IMR-90 (cell line): Measurements from ENCODE around the gene TGFBR2. TPM values are rescaled to one million over a fixed set of nuclear protein-coding genes. Genes with fewer than 3 reads are reported as not detected.
A peak's percentile ranks its signal among the peaks of the same experiment; 100 is the strongest.

Experiments
- ATAC-seq: fragments of 200-7000 bp; cut with Tn5 transposase; 2 replicates; pipeline ENCODE4 v1.9.1; 2020; ENCODE audit warnings: low read depth, mild to moderate bottlenecking, moderate library complexity
- BruUV-seq: library from RNA; stranded (reverse); fragments of 400-500 nt; replicated peaks from 2 replicates; lab custom pipeline; 2021; lab: Mats Ljungman, UMichigan
- CTCF ChIA-PET: fragments of 300-600 bp; formaldehyde crosslinking; extraction: SDS; loops from one replicate; lab custom pipeline; 2021; ENCODE audit warnings: antibody characterized with exemption; lab: Yijun Ruan, JAX
- POLR2A ChIA-PET: fragments of 300-600 bp; sonication (Branson Sonifier 250); formaldehyde crosslinking; loops from one replicate; lab custom pipeline; 2022; ENCODE audit warnings: antibody characterized with exemption; ENCODE audit not compliant: unreplicated experiment; lab: Charles Lee
- DNase-seq: peaks from one replicate; pipeline ENCODE4 v3.0.0; 2013
- H2AFZ ChIP-seq: replicated peaks from 2 replicates; pipeline ENCODE3; 2013; ENCODE audit warnings: low read length, mild to moderate bottlenecking; ENCODE audit not compliant: poor library complexity
- H2AK5ac ChIP-seq: 2 replicates; pipeline ENCODE4 v1.6.1; 2013; ENCODE audit warnings: low read depth, low read length, inconsistent platforms
- H2AK9ac ChIP-seq: replicated peaks from 2 replicates; pipeline ENCODE3; 2013; ENCODE audit warnings: mild to moderate bottlenecking, low read depth, low read length, moderate library complexity; ENCODE audit not compliant: poor library complexity
- H2BK120ac ChIP-seq: 2 replicates; pipeline ENCODE4 v1.6.1; 2013; ENCODE audit warnings: low read depth, low read length, inconsistent platforms
- H2BK15ac ChIP-seq: 3 replicates; pipeline ENCODE4 v1.6.1; 2013; ENCODE audit warnings: low read depth, low read length, inconsistent platforms
- H2BK20ac ChIP-seq: 2 replicates; pipeline ENCODE4 v1.6.1; 2013; ENCODE audit warnings: low read depth, mild to moderate bottlenecking, inconsistent platforms, low read length, moderate library complexity
- H2BK5ac ChIP-seq: 2 replicates; pipeline ENCODE4 v1.6.1; 2013; ENCODE audit warnings: mild to moderate bottlenecking, low read depth, low read length, inconsistent platforms; ENCODE audit not compliant: poor library complexity, severe bottlenecking
- H3K14ac ChIP-seq: replicated peaks from 2 replicates; pipeline ENCODE4 v1.6.1; 2013; ENCODE audit warnings: low read depth, low read length, inconsistent platforms
- H3K18ac ChIP-seq: 2 replicates; pipeline ENCODE4 v1.6.1; 2013; ENCODE audit warnings: low read depth, low read length, control low read depth
- H3K23ac ChIP-seq: 2 replicates; pipeline ENCODE4 v1.6.1; 2013; ENCODE audit warnings: low read depth, low read length, inconsistent platforms
- H3K27ac ChIP-seq: 2 replicates; pipeline ENCODE4 v1.5.1; 2013; ENCODE audit warnings: mild to moderate bottlenecking, control low read depth, low read length; ENCODE audit not compliant: insufficient read depth
- H3K27me3 ChIP-seq: 2 replicates; pipeline ENCODE4 v1.6.1; 2013; ENCODE audit warnings: low read length; ENCODE audit not compliant: control insufficient read depth, insufficient read depth
- H3K36me3 ChIP-seq: 2 replicates; pipeline ENCODE4 v1.6.1; 2013; ENCODE audit warnings: low read length, mixed read lengths; ENCODE audit not compliant: control insufficient read depth, insufficient read depth
- H3K4ac ChIP-seq: 2 replicates; pipeline ENCODE4 v1.6.1; 2013; ENCODE audit warnings: low read depth, low read length, inconsistent platforms
- H3K4me1 ChIP-seq: 2 replicates; pipeline ENCODE4 v1.6.1; 2013; ENCODE audit warnings: low read length, mixed read lengths; ENCODE audit not compliant: control insufficient read depth, insufficient read depth
- H3K4me2 ChIP-seq: 2 replicates; pipeline ENCODE4 v1.6.1; 2013; ENCODE audit warnings: low read depth, mild to moderate bottlenecking, control low read depth, low read length, moderate library complexity
- H3K4me3 ChIP-seq: 2 replicates; pipeline ENCODE4 v1.5.1; 2013; ENCODE audit warnings: low read depth, mild to moderate bottlenecking, control low read depth, low read length, moderate library complexity; ENCODE audit not compliant: insufficient read depth
- H3K56ac ChIP-seq: 2 replicates; pipeline ENCODE4 v1.6.1; 2013; ENCODE audit warnings: low read length, inconsistent platforms; ENCODE audit not compliant: insufficient read depth; ENCODE audit errors: extremely low read depth
- H3K79me1 ChIP-seq, 2 experiments: 2 replicates each; pipeline ENCODE4 v1.6.1; 2013; ENCODE audit warnings: low read length in 2 of 2, inconsistent platforms in 1 of 2, low read depth in 1 of 2
- H3K9ac ChIP-seq: 2 replicates; pipeline ENCODE4 v1.6.1; 2013; ENCODE audit warnings: low read depth, low read length, control low read depth
- H3K9me1 ChIP-seq: 2 replicates; pipeline ENCODE4 v1.6.1; 2013; ENCODE audit warnings: low read length, inconsistent platforms; ENCODE audit not compliant: insufficient read depth
- H3K9me3 ChIP-seq: 2 replicates; pipeline ENCODE4 v1.6.1; 2013; ENCODE audit warnings: low read length; ENCODE audit not compliant: control insufficient read depth, insufficient read depth
- H4K20me1 ChIP-seq: 2 replicates; pipeline ENCODE4 v1.6.1; 2013; ENCODE audit warnings: low read length, inconsistent platforms; ENCODE audit not compliant: insufficient read depth
- H4K5ac ChIP-seq: 2 replicates; pipeline ENCODE4 v1.6.1; 2013; ENCODE audit warnings: mild to moderate bottlenecking, low read depth, low read length, control low read depth
- H4K8ac ChIP-seq, 2 experiments: 2 replicates each; pipeline ENCODE4 v1.6.1; 2013; ENCODE audit warnings: low read depth in 2 of 2, low read length in 2 of 2, control low read depth in 1 of 2, inconsistent platforms in 1 of 2
- H4K91ac ChIP-seq: 2 replicates; pipeline ENCODE4 v1.6.1; 2013; ENCODE audit warnings: low read depth, low read length, inconsistent platforms; ENCODE audit not compliant: insufficient read depth
- BHLHE40 ChIP-seq: fragments of 150-350 bp; IDR thresholded peaks from 2 replicates; pipeline ENCODE4 v1.6.1; 2016; ENCODE audit warnings: mild to moderate bottlenecking, low read depth, low read length
- CEBPB ChIP-seq: IDR thresholded peaks from 2 replicates; pipeline ENCODE4 v1.6.1; 2012; ENCODE audit warnings: low read depth, low read length, improper control_type of control experiment
- CHD1 ChIP-seq: IDR thresholded peaks from 2 replicates; pipeline ENCODE4 v1.6.1; 2012; ENCODE audit warnings: low read depth, low read length, improper control_type of control experiment
- FOS ChIP-seq: fragments of 150-350 bp; IDR thresholded peaks from 2 replicates; pipeline ENCODE4 v1.6.1; 2016; ENCODE audit warnings: low read depth, low read length
- MAFK ChIP-seq: IDR thresholded peaks from 2 replicates; pipeline ENCODE4 v1.6.1; 2012; ENCODE audit warnings: low read depth, low read length, improper control_type of control experiment
- MAZ ChIP-seq: IDR thresholded peaks from 2 replicates; pipeline ENCODE4 v1.6.1; 2012; ENCODE audit warnings: low read depth, mild to moderate bottlenecking, low read length, improper control_type of control experiment, moderate library complexity, borderline replicate concordance
- MXI1 ChIP-seq: IDR thresholded peaks from 2 replicates; pipeline ENCODE4 v1.6.1; 2012; ENCODE audit warnings: low read depth, mild to moderate bottlenecking, low read length, moderate library complexity, borderline replicate concordance
- NFE2L2 ChIP-seq: fragments of 150-350 bp; IDR thresholded peaks from 2 replicates; pipeline ENCODE4 v1.6.1; 2016; ENCODE audit warnings: low read depth, mild to moderate bottlenecking, low read length
- POLR2A ChIP-seq: IDR thresholded peaks from 2 replicates; pipeline ENCODE4 v1.6.1; 2012; ENCODE audit warnings: mild to moderate bottlenecking, low read depth, low read length
- RFX5 ChIP-seq: IDR thresholded peaks from 2 replicates; pipeline ENCODE4 v1.8.0; 2012; ENCODE audit warnings: low read depth, mild to moderate bottlenecking, low read length, moderate library complexity
- SMC3 ChIP-seq: fragments of 150-350 bp; IDR thresholded peaks from 2 replicates; pipeline ENCODE4 v1.6.1; 2016; ENCODE audit warnings: low read depth, mild to moderate bottlenecking, antibody characterized with exemption, low read length, moderate library complexity
- WGBS, 2 experiments: methylation state at CpG; one replicate each; pipeline versions ENCODE4 v1.1.5 to v1.1.7; 2013; ENCODE audit warnings: missing lambda C conversion rate in 2 of 2; ENCODE audit not compliant: insufficient read length in 1 of 2; ENCODE audit errors: extremely low coverage in 2 of 2; 5-methylcytosine and 5-hydroxymethylcytosine counted together
- dilution Hi-C: fragments of 300-500 bp; cut with HindIII; formaldehyde crosslinking; loops from one replicate; pipeline ENCODE4 v1.14.3; 2018; ENCODE audit warnings: low sequenced_read_pairs; ENCODE audit not compliant: unreplicated experiment
- in situ Hi-C: fragments of 300-500 bp; cut with MboI; formaldehyde crosslinking; loops from 3 replicates; pipeline ENCODE4 v1.14.3; 2019; ENCODE audit warnings: low sequenced_read_pairs, inconsistent platforms, mixed read lengths
- intact Hi-C: fragments of 100-400 bp; cut with micrococcal nuclease; formaldehyde crosslinking; loops from 2 replicates; pipeline ENCODE4 v1.10.0; 2022
- polyA plus RNA-seq, 3 experiments: library from polyadenylated mRNA; depleted of rRNA; stranded (reverse); fragments of >200 nt; gene quantifications; 2 replicates each; pipeline ENCODE4 v1.2.3, GENCODE V29; 2012; ENCODE audit warnings: low replicate concordance in 1 of 3
- total RNA-seq: library from RNA; depleted of rRNA; stranded (reverse); fragments of >200 nt; gene quantifications from 2 replicates; pipeline ENCODE4 v1.2.3, GENCODE V29; 2012
- TF ChIP-seq, protein P1 (sequence below): fragments of 150-350 bp; IDR thresholded peaks from 2 replicates; pipeline ENCODE4 v1.6.1; 2017; ENCODE audit warnings: mild to moderate bottlenecking, antibody characterized with exemption, low read length, low read depth
- TF ChIP-seq, protein P2 (sequence below): fragments of 150-350 bp; IDR thresholded peaks from 2 replicates; pipeline ENCODE4 v1.6.1; 2016; ENCODE audit warnings: low read depth, mild to moderate bottlenecking, low read length, moderate library complexity, borderline replicate concordance
- TF ChIP-seq, protein P3 (sequence below): conservative IDR thresholded peaks from 2 replicates; pipeline ENCODE4 v1.5.1; 2012; ENCODE audit warnings: mild to moderate bottlenecking, low read depth, low read length, improper control_type of control experiment

TGFBR2 gene
- total and polyA plus RNA-seq, 2 of the 4 experiments (the other 2 are of a cell fraction) = 63.7 to 87.5 TPM

DNA sequence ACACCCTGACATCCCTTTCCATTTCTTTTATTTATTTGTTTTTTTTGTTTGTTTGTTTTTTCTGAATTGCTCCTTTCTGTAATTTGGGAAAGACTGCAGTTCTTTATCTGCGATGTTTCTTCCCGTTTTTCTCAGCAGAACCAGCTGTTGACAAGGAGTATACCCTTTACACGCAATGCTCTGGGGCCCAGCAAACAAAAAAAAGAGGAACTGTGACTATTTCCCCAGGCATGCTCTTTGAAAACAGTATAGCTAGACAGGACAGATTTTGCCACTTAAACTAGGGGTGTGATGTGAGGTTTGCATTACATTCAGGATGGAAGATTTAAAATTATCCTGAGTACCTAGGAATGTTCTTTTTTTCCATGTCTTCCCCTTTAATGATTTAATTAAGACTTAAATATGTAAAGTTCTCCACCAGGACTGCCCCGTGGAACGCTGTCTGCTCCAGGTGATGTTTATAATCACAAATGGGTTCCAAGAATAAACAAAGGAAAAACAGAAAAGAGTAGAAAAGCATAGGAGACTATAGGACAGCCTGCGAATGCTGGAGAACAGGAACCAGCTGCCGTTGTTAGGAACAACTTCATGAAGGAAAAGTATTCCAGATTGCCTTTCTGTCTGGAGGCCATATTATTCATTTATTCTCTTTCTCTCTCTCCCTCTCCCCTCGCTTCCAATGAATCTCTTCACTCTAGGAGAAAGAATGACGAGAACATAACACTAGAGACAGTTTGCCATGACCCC is 43.3 kb downstream of the TGFBR2 start:
- no peaks in the 10 kb centered on the region for H3K27me3 ChIP-seq
- peak overlapping the region; percentile 95 for H2BK5ac ChIP-seq
- peak overlapping the region; percentile 43; the same call in 1 of the 2 replicates for H3K9ac ChIP-seq
- TF ChIP-seq MAFK (no peak), BHLHE40 (no peak), POLR2A (no peak), FOS (peak; percentile 61; the same call in 1 of the 2 replicates), CHD1 (no peak), SMC3 (no peak), MAZ (no peak), NFE2L2 (no peak), MXI1 (no peak), CEBPB (0 out of 2 replicates have a peak, but pooled peaks have one; percentile 16), RFX5 (no peak)
- TF ChIP-seq, protein P1, sequence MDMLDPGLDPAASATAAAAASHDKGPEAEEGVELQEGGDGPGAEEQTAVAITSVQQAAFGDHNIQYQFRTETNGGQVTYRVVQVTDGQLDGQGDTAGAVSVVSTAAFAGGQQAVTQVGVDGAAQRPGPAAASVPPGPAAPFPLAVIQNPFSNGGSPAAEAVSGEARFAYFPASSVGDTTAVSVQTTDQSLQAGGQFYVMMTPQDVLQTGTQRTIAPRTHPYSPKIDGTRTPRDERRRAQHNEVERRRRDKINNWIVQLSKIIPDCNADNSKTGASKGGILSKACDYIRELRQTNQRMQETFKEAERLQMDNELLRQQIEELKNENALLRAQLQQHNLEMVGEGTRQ = no peak
- TF ChIP-seq, protein P2, sequence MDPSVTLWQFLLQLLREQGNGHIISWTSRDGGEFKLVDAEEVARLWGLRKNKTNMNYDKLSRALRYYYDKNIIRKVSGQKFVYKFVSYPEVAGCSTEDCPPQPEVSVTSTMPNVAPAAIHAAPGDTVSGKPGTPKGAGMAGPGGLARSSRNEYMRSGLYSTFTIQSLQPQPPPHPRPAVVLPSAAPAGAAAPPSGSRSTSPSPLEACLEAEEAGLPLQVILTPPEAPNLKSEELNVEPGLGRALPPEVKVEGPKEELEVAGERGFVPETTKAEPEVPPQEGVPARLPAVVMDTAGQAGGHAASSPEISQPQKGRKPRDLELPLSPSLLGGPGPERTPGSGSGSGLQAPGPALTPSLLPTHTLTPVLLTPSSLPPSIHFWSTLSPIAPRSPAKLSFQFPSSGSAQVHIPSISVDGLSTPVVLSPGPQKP = no peak
- TF ChIP-seq, protein P3, sequence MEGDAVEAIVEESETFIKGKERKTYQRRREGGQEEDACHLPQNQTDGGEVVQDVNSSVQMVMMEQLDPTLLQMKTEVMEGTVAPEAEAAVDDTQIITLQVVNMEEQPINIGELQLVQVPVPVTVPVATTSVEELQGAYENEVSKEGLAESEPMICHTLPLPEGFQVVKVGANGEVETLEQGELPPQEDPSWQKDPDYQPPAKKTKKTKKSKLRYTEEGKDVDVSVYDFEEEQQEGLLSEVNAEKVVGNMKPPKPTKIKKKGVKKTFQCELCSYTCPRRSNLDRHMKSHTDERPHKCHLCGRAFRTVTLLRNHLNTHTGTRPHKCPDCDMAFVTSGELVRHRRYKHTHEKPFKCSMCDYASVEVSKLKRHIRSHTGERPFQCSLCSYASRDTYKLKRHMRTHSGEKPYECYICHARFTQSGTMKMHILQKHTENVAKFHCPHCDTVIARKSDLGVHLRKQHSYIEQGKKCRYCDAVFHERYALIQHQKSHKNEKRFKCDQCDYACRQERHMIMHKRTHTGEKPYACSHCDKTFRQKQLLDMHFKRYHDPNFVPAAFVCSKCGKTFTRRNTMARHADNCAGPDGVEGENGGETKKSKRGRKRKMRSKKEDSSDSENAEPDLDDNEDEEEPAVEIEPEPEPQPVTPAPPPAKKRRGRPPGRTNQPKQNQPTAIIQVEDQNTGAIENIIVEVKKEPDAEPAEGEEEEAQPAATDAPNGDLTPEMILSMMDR = no peak
- peaks cover 24% of the 10 kb centered on the region for H3K9me1 ChIP-seq
- no peak overlapping the region for H3K4me3 ChIP-seq
- H2AFZ ChIP-seq = no peak overlapping the region
- peaks cover 21% of the 10 kb centered on the region for H3K4me1 ChIP-seq
- POLR2A ChIA-PET = no interaction called here
- H2BK120ac ChIP-seq = peak overlapping the region; percentile 89
- dilution Hi-C loops = no loop called here
- peak overlapping the region; percentile 37 to 75 for H4K8ac ChIP-seq
- peak overlapping the region; percentile 71 for H4K91ac ChIP-seq
- peak overlapping the region; percentile 63; the same call in 1 of the 2 replicates for H2AK5ac ChIP-seq
- no TSS peak for BruUV-seq
- ATAC-seq (peak; percentile 88), DNase-seq (peak; percentile 88)
- H2BK20ac ChIP-seq = peak overlapping the region; percentile 83
- H3K9me3 ChIP-seq = no peaks in the 10 kb centered on the region
- peak overlapping the region; percentile 73; the same call in 1 of the 2 replicates for H3K56ac ChIP-seq
- in situ Hi-C loops = no loop called here
- intact Hi-C loops = loop anchor here (1.0 kb wide), 1 partner anchor 10 kb away; no protein-coding TSS in a partner anchor
- peaks cover 36% of the 10 kb centered on the region for H3K36me3 ChIP-seq
- peak overlapping the region; percentile 66 for H3K14ac ChIP-seq
- H2AK9ac ChIP-seq = no peak overlapping the region
- H2BK15ac ChIP-seq = peak overlapping the region; percentile 67; the same call in 1 of the 3 replicates
- CTCF ChIA-PET = interaction anchor here (1.0 kb wide), 1 partner anchor 9 kb away, joined by 6 read pairs; no protein-coding TSS in a partner anchor
- H4K5ac ChIP-seq = peak overlapping the region; percentile 96
- peak overlapping the region; percentile 96 for H3K18ac ChIP-seq
- peak overlapping the region; percentile 88 for H3K23ac ChIP-seq
- H3K4ac ChIP-seq = peak overlapping the region; percentile 88
- peaks cover 40 to 61% of the 10 kb centered on the region in 2 experiments for H3K79me1 ChIP-seq
- H4K20me1 ChIP-seq = no peaks in the 10 kb centered on the region
- H3K27ac ChIP-seq = peak overlapping the region; percentile 91
- WGBS, 2 experiments = no CpG with 5 or more reads among the region's 9 CpGs
- peak overlapping the region; percentile 67 for H3K4me2 ChIP-seq
